Activated gamma-delta T cell treated with Interleukin-2 at 50 U/mL for 16 hours (primary cell): ENCODE results near the gene PEDS1.
A peak's percentile ranks its signal among the peaks of the same experiment; 100 is the strongest.
"Not testable (repeated sequence)": the region's sequence is repeated elsewhere in the genome, so short reads cannot be mapped to it uniquely, and the experiment has no call there.

Experiments
- DNase-seq: peaks from one replicate; pipeline ENCODE4 v3.0.0-alpha.2; 2020

Gene PEDS1

GRCh38 chr20:50153500-50154377 is at the start of gene PEDS1:
Gene PEDS1 (minus strand): TSS chr20:50153723. CDS start chr20:50153637, 86 bp downstream.
- peak; percentile 75 for DNase-seq

GRCh38 chr20:50202677-50203076 is 49.2 kb upstream of the PEDS1 start:
- no peak for DNase-seq

- not testable (repeated sequence) for DNase-seq
Measured at GRCh38 chr20:50201710-50202109, 48.2 kb upstream of the PEDS1 start.

GRCh38 chr20:50200482-50201104 is 47.1 kb upstream of the PEDS1 start:
- DNase-seq, result no peak

- no peak for DNase-seq
Measured at GRCh38 chr20:50199703-50200102, 46.2 kb upstream of the PEDS1 start.

- DNase-seq, result no peak
Measured at GRCh38 chr20:50198716-50199115, 45.2 kb upstream of the PEDS1 start.

GRCh38 chr20:50198180-50198666 is 44.7 kb upstream of the PEDS1 start:
- DNase-seq, result no peak

- DNase-seq, result no peak
Measured at GRCh38 chr20:50197463-50198179, 44.1 kb upstream of the PEDS1 start.

- DNase-seq, result no peak
Measured at GRCh38 chr20:50196896-50197295, 43.4 kb upstream of the PEDS1 start.

GRCh38 chr20:50196248-50196647 is 42.7 kb upstream of the PEDS1 start:
- DNase-seq, result no peak

- DNase-seq, result no peak
Measured at GRCh38 chr20:50195524-50196120, 42.1 kb upstream of the PEDS1 start.

- DNase-seq, result no peak
Measured at GRCh38 chr20:50194831-50195523, 41.5 kb upstream of the PEDS1 start.

GRCh38 chr20:50194422-50194830 is 40.9 kb upstream of the PEDS1 start:
- no peak for DNase-seq

GRCh38 chr20:50193836-50194421 is 40.4 kb upstream of the PEDS1 start:
- DNase-seq, result no peak

- no peak for DNase-seq
Measured at GRCh38 chr20:50193199-50193835, 39.8 kb upstream of the PEDS1 start.

- DNase-seq, result peak; percentile 66
Measured at GRCh38 chr20:50192364-50193198, 39.1 kb upstream of the PEDS1 start.

GRCh38 chr20:50191544-50192363 is 38.2 kb upstream of the PEDS1 start:
- DNase-seq, result peak; percentile 51

- DNase-seq, result peak; percentile 61
Measured at GRCh38 chr20:50191065-50191543, 37.6 kb upstream of the PEDS1 start.
